Type B pancreatic cell (in vitro differentiated cells): ENCODE measurements around the gene PIK3C3. TPM values are rescaled to one million over a fixed set of nuclear protein-coding genes. Genes with fewer than 3 reads are reported as not detected.
"Not testable (repeated sequence)": the region's sequence is repeated elsewhere in the genome, so short reads cannot be mapped to it uniquely, and the experiment has no call there.

Experiments
- DNase-seq: peaks from one replicate; pipeline ENCODE4 v3.0.0; 2021; ENCODE audit warnings: mixed read lengths; ENCODE audit not compliant: unreplicated experiment; ENCODE audit errors: extremely low spot score
- H3K27ac Mint-ChIP-seq: 2 replicates; pipeline ENCODE4 v1.8.0; 2021; ENCODE audit warnings: mild to moderate bottlenecking, mixed read lengths
- H3K27me3 Mint-ChIP-seq: 2 replicates; pipeline ENCODE4 v1.8.0; 2021; ENCODE audit warnings: mixed read lengths
- H3K36me3 Mint-ChIP-seq: 2 replicates; pipeline ENCODE4 v1.8.0; 2021; ENCODE audit warnings: mixed read lengths
- H3K4me1 Mint-ChIP-seq: one replicate; pipeline ENCODE4 v1.8.0; 2021; ENCODE audit warnings: mixed read lengths; ENCODE audit not compliant: unreplicated experiment
- H3K4me3 Mint-ChIP-seq: 2 replicates; pipeline ENCODE4 v1.8.0; 2021; ENCODE audit warnings: mild to moderate bottlenecking, mixed read lengths
- H3K9me3 Mint-ChIP-seq: 2 replicates; pipeline ENCODE4 v1.8.0; 2021; ENCODE audit warnings: mixed read lengths
- CTCF ChIP-seq: fragments of 200-600 bp; sonication (generic); conservative IDR thresholded peaks from 2 replicates; pipeline ENCODE4 v1.5.0; 2021; ENCODE audit warnings: antibody characterized with exemption, mild to moderate bottlenecking
- total RNA-seq: library from RNA; stranded (reverse); gene quantifications from 2 replicates; pipeline ENCODE4 v1.2.1, GENCODE V29; 2021; ENCODE audit warnings: low replicate concordance

The PIK3C3 gene
- total RNA-seq, 1 donor from 2014 or later: 58.6 TPM

DNA sequence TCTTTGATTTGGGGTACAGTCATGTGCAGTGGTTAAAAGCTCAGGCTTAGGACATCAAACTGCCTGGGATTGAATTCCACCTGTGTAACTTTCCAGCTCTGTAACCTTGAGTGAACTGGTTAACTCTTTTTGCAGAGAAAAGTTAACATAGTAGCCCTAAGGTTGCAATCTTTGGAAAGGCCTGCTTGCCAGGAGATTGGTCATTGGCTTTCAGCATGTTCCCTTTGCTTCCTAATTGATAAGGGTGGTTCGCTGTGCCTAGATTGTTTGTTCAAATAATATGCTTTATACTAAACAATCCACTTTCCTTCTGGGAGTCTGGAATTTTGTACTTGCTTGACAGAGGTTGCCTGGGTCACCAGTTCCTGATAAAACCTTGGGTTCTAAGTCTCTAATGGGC is 86.8 kb downstream of the PIK3C3 start:
- H3K27ac Mint-ChIP-seq: no peak overlapping the region
- H3K9me3 Mint-ChIP-seq: no peaks in the 10 kb centered on the region
- H3K4me3 Mint-ChIP-seq: no peak overlapping the region
- no peak for TF ChIP-seq CTCF
- no peaks in the 10 kb centered on the region for H3K4me1 Mint-ChIP-seq
- peaks cover 40% of the 10 kb centered on the region for H3K36me3 Mint-ChIP-seq
- H3K27me3 Mint-ChIP-seq: no peaks in the 10 kb centered on the region
- no peak for DNase-seq

DNA sequence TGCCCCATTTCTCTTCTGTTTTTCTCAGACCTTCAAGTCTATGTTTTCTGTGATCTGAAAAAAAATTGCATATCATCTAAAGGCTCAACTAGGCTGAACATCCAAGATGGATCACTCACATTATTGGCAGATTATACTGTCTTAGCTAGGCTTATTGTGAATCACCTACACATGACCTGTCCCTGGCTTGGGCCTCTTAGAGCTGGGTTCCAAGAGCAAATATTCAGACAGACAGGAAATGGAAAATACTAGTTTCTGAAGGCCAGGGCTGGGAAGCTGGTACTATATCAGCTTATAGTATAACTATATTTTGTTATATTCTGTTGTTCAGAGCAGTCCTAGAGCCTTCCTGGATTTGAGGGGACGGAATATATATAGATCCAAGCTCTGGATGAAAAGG is 90.3 kb downstream of the PIK3C3 start:
- no peak for DNase-seq
- H3K4me1 Mint-ChIP-seq: peaks cover 13% of the 10 kb centered on the region
- no peak overlapping the region for H3K27ac Mint-ChIP-seq
- no peaks in the 10 kb centered on the region for H3K27me3 Mint-ChIP-seq
- H3K4me3 Mint-ChIP-seq: no peak overlapping the region
- no peaks in the 10 kb centered on the region for H3K9me3 Mint-ChIP-seq
- peaks cover 33% of the 10 kb centered on the region for H3K36me3 Mint-ChIP-seq
- TF ChIP-seq CTCF: no peak

GRCh38 chr18:42047721-42048120 is 92.7 kb downstream of the PIK3C3 start:
- no peaks in the 10 kb centered on the region for H3K27me3 Mint-ChIP-seq
- no peaks in the 10 kb centered on the region for H3K9me3 Mint-ChIP-seq
- peaks cover 18% of the 10 kb centered on the region for H3K4me1 Mint-ChIP-seq
- no peak overlapping the region for H3K27ac Mint-ChIP-seq
- TF ChIP-seq CTCF: no peak
- H3K36me3 Mint-ChIP-seq: peaks cover 30% of the 10 kb centered on the region
- no peak overlapping the region for H3K4me3 Mint-ChIP-seq
- DNase-seq: no peak

DNA sequence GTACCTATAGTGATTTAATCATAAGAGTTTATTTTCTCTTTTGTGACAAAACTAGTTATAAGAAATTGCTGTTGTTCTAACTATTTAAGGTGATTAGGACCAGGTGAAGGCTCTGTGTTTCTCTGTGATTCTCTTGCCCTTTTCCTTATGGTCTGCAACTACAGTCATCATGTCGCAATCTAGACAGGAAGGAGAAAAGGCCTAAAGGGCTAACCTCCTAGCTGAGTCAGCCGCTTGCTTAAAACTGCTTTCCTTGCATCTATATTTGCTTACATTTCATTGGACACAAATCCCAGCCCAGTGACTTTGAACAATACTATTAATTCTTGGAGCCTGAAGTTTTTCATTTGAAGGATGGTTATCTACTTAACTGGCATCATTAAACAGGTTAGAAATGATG is 93.1 kb downstream of the PIK3C3 start:
- peaks cover 32% of the 10 kb centered on the region for H3K36me3 Mint-ChIP-seq
- H3K9me3 Mint-ChIP-seq: no peaks in the 10 kb centered on the region
- DNase-seq: no peak
- H3K4me3 Mint-ChIP-seq: no peak overlapping the region
- H3K4me1 Mint-ChIP-seq: peaks cover 22% of the 10 kb centered on the region
- no peak overlapping the region for H3K27ac Mint-ChIP-seq
- no peak for TF ChIP-seq CTCF
- no peaks in the 10 kb centered on the region for H3K27me3 Mint-ChIP-seq

- H3K36me3 Mint-ChIP-seq: peaks cover 31% of the 10 kb centered on the region
- H3K4me1 Mint-ChIP-seq: peaks cover 28% of the 10 kb centered on the region
- not testable (repeated sequence) for H3K27ac Mint-ChIP-seq, H3K27me3 Mint-ChIP-seq, DNase-seq, H3K4me3 Mint-ChIP-seq, H3K9me3 Mint-ChIP-seq
Observed at GRCh38 chr18:42049536-42049935, 94.5 kb downstream of the PIK3C3 start.

DNA sequence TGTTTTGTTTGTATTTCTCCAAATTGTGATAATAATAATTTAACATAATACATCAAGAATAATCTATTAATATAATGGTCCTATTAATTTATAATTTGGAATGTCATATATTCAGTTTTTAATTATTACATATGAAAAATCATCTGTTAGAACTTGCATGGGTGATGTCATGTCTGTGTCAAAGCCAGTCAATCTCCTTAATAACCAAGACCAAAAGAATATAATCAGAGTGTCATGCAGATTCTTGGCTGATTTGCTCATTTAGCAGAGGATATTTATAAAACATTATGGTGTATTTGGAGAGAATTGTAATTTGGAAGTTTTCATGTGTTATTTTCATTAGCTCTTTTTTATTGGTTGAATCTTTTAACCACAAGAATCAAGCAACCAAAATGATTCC is 96.4 kb downstream of the PIK3C3 start:
- Mint-ChIP-seq H3K27me3 (no peaks in the 10 kb centered on the region), H3K27ac (no peak overlapping the region), H3K4me1 (peaks cover 28% of the 10 kb centered on the region), H3K36me3 (peaks cover 22% of the 10 kb centered on the region), H3K4me3 (no peak overlapping the region), H3K9me3 (no peaks in the 10 kb centered on the region)
- no peak for TF ChIP-seq CTCF
- DNase-seq: no peak
